ENCODE data around the gene ARMC10. TPM values are rescaled to one million over a fixed set of nuclear protein-coding genes. Genes with fewer than 3 reads are reported as not detected.
"Not testable (repeated sequence)": the region's sequence is repeated elsewhere in the genome, so short reads cannot be mapped to it uniquely, and the experiment has no call there.

The ARMC10 gene
- total RNA-seq, 1 donor from 2014 or later, result 27.5 TPM

DNA sequence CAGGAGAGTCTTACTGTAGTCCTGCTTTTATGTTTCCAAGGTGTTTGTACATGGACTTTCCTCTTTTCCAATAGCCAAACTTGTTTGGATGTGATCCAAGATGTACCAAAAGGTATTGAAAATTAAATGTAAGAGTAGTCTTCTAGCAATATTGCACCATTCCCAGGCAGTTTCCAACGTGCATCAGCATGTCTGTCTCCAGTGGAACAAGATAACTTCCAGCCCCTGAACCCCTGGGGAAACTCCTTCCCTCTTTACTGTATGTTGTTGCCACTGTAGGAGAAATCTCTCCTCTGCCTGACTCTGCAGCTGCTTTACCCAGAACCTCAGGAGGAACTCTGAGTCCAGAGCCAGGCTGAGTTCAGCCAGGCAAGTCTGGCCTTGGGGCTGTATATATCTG, 18.5 kb downstream of the ARMC10 start:
- TF ChIP-seq EZH2 (IDR thresholded peaks at IDR 0.05; ENCODE audit: insufficient read depth, low read length), result no peak
- TF ChIP-seq, protein P1, sequence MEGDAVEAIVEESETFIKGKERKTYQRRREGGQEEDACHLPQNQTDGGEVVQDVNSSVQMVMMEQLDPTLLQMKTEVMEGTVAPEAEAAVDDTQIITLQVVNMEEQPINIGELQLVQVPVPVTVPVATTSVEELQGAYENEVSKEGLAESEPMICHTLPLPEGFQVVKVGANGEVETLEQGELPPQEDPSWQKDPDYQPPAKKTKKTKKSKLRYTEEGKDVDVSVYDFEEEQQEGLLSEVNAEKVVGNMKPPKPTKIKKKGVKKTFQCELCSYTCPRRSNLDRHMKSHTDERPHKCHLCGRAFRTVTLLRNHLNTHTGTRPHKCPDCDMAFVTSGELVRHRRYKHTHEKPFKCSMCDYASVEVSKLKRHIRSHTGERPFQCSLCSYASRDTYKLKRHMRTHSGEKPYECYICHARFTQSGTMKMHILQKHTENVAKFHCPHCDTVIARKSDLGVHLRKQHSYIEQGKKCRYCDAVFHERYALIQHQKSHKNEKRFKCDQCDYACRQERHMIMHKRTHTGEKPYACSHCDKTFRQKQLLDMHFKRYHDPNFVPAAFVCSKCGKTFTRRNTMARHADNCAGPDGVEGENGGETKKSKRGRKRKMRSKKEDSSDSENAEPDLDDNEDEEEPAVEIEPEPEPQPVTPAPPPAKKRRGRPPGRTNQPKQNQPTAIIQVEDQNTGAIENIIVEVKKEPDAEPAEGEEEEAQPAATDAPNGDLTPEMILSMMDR (IDR thresholded peaks at IDR 0.05; ENCODE audit: insufficient read depth, low read depth, low read length), result no peak
- no peaks in the 10 kb centered on the region for H3K79me2 ChIP-seq (ENCODE audit: insufficient read depth, low read length)
- Mint-ChIP-seq H3K27ac (ENCODE audit: unreplicated experiment) (no peak overlapping the region), H3K27me3 (ENCODE audit: low read depth, unreplicated experiment) (no peaks in the 10 kb centered on the region), H3K9me3 (ENCODE audit: unreplicated experiment) (no peaks in the 10 kb centered on the region), H3K4me3 (ENCODE audit: unreplicated experiment) (no peak overlapping the region), H3K36me3 (ENCODE audit: low read depth, unreplicated experiment) (peaks cover 4% of the 10 kb centered on the region), H3K4me1 (ENCODE audit: low read depth, unreplicated experiment) (peaks cover 2% of the 10 kb centered on the region)
- H3K36me3 ChIP-seq (ENCODE audit: insufficient read depth, low read length), result peaks cover 23% of the 10 kb centered on the region
- no peaks in the 10 kb centered on the region for H4K20me1 ChIP-seq (ENCODE audit: insufficient read depth, low read length)
- no peaks in the 10 kb centered on the region for H3K9me3 ChIP-seq (ENCODE audit: insufficient read depth, low read depth, low read length)
- no peaks in the 10 kb centered on the region for H3K4me1 ChIP-seq (ENCODE audit: insufficient read depth, low read length)
- no peak overlapping the region for H3K9ac ChIP-seq (ENCODE audit: low read length)
- no peak for FAIRE-seq
- no peaks in the 10 kb centered on the region for H3K27me3 ChIP-seq (ENCODE audit: insufficient read depth, low read length)
- H3K27ac ChIP-seq (ENCODE audit: low read depth, low read length), result no peak overlapping the region
- no peak overlapping the region for H3K4me3 ChIP-seq (ENCODE audit: insufficient read depth, low read depth, low read length)
- no peak for DNase-seq (ENCODE audit: low read depth)
- no peak overlapping the region for H2AFZ ChIP-seq (ENCODE audit: low read depth, low read length)
- no peak overlapping the region for H3K4me2 ChIP-seq (ENCODE audit: low read length)

GRCh38 chr7:103094102-103094501, 19.2 kb downstream of the ARMC10 start:
- peaks cover 2% of the 10 kb centered on the region for H3K36me3 Mint-ChIP-seq (ENCODE audit: low read depth, unreplicated experiment)
- Histone ChIP-seq H4K20me1 (ENCODE audit: insufficient read depth, low read length) (no peaks in the 10 kb centered on the region), H3K36me3 (ENCODE audit: insufficient read depth, low read length) (peaks cover 19% of the 10 kb centered on the region), H3K9me3 (ENCODE audit: insufficient read depth, low read depth, low read length) (no peaks in the 10 kb centered on the region), H3K9ac (ENCODE audit: low read length) (no peak overlapping the region), H3K79me2 (ENCODE audit: insufficient read depth, low read length) (no peaks in the 10 kb centered on the region), H3K4me2 (ENCODE audit: low read length) (no peak overlapping the region), H3K4me3 (ENCODE audit: insufficient read depth, low read depth, low read length) (no peak overlapping the region), H3K4me1 (ENCODE audit: insufficient read depth, low read length) (no peaks in the 10 kb centered on the region), H3K27ac (ENCODE audit: low read depth, low read length) (no peak overlapping the region), H2AFZ (ENCODE audit: low read depth, low read length) (no peak overlapping the region), H3K27me3 (ENCODE audit: insufficient read depth, low read length) (no peaks in the 10 kb centered on the region)
- H3K27me3 Mint-ChIP-seq (ENCODE audit: low read depth, unreplicated experiment), result no peaks in the 10 kb centered on the region
- FAIRE-seq, result no peak
- H3K27ac Mint-ChIP-seq (ENCODE audit: unreplicated experiment), result no peak overlapping the region
- no peaks in the 10 kb centered on the region for H3K9me3 Mint-ChIP-seq (ENCODE audit: unreplicated experiment)
- no peak overlapping the region for H3K4me3 Mint-ChIP-seq (ENCODE audit: unreplicated experiment)
- no peak for TF ChIP-seq EZH2 (IDR thresholded peaks at IDR 0.05; ENCODE audit: insufficient read depth, low read length)
- TF ChIP-seq, protein P1 (IDR thresholded peaks at IDR 0.05; ENCODE audit: insufficient read depth, low read depth, low read length), result no peak
- no peak for DNase-seq (ENCODE audit: low read depth)
- peaks cover 2% of the 10 kb centered on the region for H3K4me1 Mint-ChIP-seq (ENCODE audit: low read depth, unreplicated experiment)

GRCh38 chr7:103095558-103095957, 20.6 kb downstream of the ARMC10 start:
- not testable (repeated sequence) for H3K9ac ChIP-seq (ENCODE audit: low read length); H3K9me3 ChIP-seq (ENCODE audit: insufficient read depth, low read depth, low read length); H3K27ac ChIP-seq (ENCODE audit: low read depth, low read length); H3K4me2 ChIP-seq (ENCODE audit: low read length); H3K4me3 ChIP-seq (ENCODE audit: insufficient read depth, low read depth, low read length); H3K27me3 Mint-ChIP-seq (ENCODE audit: low read depth, unreplicated experiment); H4K20me1 ChIP-seq (ENCODE audit: insufficient read depth, low read length); H3K9me3 Mint-ChIP-seq (ENCODE audit: unreplicated experiment); H3K36me3 Mint-ChIP-seq (ENCODE audit: low read depth, unreplicated experiment); H3K4me1 Mint-ChIP-seq (ENCODE audit: low read depth, unreplicated experiment); FAIRE-seq; H3K79me2 ChIP-seq (ENCODE audit: insufficient read depth, low read length); DNase-seq (ENCODE audit: low read depth); H3K4me3 Mint-ChIP-seq (ENCODE audit: unreplicated experiment); H3K4me1 ChIP-seq (ENCODE audit: insufficient read depth, low read length); H3K27ac Mint-ChIP-seq (ENCODE audit: unreplicated experiment); H3K27me3 ChIP-seq (ENCODE audit: insufficient read depth, low read length); H2AFZ ChIP-seq (ENCODE audit: low read depth, low read length)
- H3K36me3 ChIP-seq (ENCODE audit: insufficient read depth, low read length), result peaks cover 10% of the 10 kb centered on the region

Data from astrocyte (in vitro differentiated cells and primary cell).